Measurements from ENCODE around the gene RGS6. TPM values are rescaled to one million over a fixed set of nuclear protein-coding genes. Genes with fewer than 3 reads are reported as not detected.

The RGS6 gene
- total RNA-seq, 1 experiment from 2014 or later = not detected

DNA sequence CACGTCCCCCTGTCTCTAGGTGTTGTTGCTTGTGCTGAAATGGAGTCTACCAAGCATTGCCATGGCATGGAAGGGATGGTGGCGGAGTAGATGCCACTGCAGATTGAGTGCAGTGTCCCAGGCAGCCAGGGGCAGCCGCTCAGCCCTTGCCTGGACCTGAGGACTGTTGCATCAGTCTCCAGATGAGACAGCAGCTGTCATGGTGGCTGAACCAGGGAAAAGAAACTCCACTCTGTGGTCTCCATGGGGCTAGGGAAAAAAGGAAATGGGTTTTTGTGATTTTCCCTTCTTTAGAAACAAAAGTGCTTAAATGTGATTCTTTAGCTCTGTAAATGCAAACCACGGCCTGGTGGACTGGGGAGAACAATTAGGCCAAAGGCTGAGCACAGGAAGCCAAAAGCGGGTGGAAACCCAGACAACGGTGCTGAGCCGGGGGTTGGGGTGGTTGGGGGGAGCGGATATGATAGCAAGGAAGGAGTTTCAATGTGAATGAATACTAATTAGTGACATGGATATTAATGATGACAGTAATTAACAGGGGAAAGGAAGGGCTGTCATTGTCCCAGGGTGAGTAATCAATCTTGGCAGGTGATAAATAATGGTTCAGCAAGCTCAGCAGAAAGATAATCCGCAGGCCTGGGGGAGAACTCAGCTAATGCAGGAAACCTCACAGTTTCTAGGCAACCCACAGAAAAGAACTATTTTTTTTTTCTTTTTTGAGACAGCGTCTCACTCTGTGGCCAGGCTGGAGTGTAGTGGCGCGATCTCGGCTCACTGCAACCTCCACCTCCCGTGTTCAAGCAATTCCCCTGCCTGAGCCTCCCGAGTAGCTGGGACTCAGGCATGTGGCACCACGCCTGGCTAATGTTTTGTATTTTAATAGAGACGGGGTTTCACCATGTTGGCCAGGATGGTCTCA is 519.1 kb downstream of the RGS6 start:
- DNase-seq (ENCODE audit: low read depth) = peak; percentile 82

DNA sequence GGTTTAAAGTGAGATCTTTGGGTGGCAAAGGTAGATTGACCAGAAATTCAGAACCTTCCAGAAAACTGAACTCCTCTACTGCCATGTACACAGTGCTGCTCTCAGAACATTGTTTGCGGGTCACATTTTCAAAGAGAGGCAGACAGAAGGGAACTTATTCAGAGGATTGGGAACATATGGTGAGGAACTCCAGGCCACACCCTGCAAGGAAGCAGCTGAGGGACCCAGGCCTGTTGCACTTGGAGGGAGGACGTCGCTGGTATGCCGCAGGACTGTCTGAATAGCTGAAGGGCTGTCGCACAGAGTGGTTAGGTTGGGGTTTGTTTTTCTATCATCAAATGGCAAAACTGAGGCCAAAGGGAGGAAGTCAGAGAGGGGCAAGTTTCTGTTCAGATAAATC is 520.5 kb downstream of the RGS6 start:
- DNase-seq (ENCODE audit: low read depth) = no peak

GRCh38 chr14:72454388-72455160 is 522.3 kb downstream of the RGS6 start:
- no peak for DNase-seq (ENCODE audit: low read depth)

- DNase-seq (ENCODE audit: low read depth) = peak; percentile 90
Observed at GRCh38 chr14:72457641-72458040, 525.4 kb downstream of the RGS6 start.

GRCh38 chr14:72462056-72462455 is 529.8 kb downstream of the RGS6 start:
- no peak for DNase-seq (ENCODE audit: low read depth)

DNA sequence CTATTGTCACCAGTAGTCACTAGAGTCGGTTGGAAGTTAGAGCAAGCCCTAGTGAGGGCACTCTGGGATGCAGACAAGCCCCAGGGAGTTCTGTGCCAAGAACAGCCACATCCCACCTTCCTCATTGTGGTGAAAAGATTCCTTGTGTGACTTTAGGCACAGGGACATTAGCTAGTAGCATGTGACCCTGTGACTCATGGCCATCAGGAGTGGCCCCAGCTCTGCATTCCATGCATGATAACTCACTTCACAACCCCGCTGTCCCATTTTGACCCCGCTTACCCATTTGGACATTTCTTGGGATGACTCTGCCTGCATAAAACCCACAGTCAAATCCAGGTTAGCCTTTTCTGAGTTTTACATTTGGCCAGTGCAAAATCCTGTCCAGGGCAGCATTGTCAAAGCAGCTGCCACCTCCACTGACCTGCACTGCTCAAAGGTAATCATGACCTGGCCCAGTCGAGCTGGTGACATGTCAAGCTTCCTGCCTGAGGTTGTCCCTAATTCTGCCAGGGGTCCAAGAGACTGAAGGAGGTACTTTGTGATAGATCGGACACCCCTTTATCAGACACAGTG is 531.1 kb downstream of the RGS6 start:
- DNase-seq (ENCODE audit: low read depth) = peak; percentile 90

DNA sequence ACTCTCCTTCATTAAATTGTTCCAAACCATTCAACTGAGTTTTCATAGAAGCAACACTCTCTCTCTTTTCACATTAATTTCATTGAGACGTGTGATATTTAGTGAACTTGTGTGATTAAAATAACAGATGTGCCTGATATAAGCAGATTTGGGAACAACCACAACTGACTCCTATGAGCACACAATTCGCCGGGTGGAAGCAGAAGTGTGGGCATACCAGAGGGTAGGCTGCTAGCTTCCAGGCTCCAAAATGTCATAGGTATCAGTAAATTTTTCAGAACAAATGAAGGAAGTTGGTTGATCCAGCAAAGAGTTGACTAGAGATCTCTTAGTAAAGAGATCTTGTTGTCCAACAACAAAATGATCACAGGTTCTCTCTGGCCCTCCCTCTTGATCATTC is 532.0 kb downstream of the RGS6 start:
- no peak for DNase-seq (ENCODE audit: low read depth)

DNA sequence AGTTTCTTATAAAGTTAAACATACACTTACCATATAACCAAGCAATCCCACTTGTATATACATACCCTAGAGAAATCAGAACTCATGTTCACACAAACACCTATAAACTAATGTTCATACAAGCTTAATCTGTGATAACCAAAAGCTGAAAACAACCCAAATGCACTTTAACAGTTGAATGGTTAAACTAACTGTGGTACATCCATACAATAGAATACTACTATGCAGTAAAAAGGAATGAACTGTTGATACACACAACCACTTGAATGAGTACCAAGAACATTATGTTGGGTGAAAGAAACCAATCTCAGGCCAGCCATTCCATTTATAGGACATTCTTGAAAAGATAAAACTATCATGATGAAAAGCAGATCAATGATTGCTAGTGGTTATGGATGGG is 534.1 kb downstream of the RGS6 start:
- no peak for DNase-seq (ENCODE audit: low read depth)

GRCh38 chr14:72471346-72471745 is 539.1 kb downstream of the RGS6 start:
- DNase-seq (ENCODE audit: low read depth) = peak; percentile 67

GRCh38 chr14:72472845-72473244 is 540.6 kb downstream of the RGS6 start:
- DNase-seq (ENCODE audit: low read depth) = no peak

DNA sequence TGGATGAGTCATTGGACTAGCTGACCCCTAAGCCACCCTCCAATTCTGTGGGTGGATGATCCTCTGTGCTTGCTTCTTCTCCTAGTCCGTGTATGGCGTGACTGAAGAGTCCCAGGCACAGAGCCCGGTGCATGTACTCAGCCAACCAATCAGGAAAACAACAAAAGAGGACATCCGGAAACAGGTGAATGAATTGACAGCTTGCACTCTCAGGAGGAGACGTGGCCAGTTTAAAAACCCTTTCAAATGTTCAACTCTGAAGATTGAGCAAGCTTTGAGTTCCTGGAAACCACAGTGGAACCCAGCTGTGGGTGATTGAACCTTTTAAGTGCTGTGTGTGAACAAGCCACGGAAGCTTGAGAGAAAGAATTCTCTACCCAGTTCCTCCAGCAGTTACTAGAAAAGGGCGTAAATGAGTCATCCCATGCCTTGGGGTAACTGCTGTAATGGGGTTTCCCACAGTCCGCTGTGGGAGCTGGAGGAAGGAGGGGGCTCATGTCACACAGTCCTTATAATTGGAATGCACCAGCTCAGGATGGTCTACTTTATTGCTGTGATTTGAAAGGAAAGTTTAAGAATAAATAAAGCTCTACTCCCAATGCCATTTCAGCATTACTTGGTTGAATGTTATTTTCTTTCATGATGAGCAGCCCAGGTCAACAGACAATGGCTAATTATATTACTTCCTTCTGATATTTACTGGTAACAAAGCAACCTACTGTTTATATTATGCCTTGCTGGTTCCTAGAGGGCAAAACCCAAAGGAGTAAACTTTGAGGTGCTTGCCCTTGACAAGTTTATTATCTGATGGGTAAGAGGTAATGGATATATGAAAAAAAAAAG is 544.6 kb downstream of the RGS6 start:
- peak; percentile 95 for DNase-seq (ENCODE audit: low read depth)

- peak; percentile 18 for DNase-seq (ENCODE audit: low read depth)
Observed at GRCh38 chr14:72477578-72477977, 545.3 kb downstream of the RGS6 start.

- no peak for DNase-seq (ENCODE audit: low read depth)
Observed at GRCh38 chr14:72478471-72478893, 546.3 kb downstream of the RGS6 start.

- DNase-seq (ENCODE audit: low read depth) = peak; percentile 18
Observed at GRCh38 chr14:72479461-72479931, 547.3 kb downstream of the RGS6 start.

DNA sequence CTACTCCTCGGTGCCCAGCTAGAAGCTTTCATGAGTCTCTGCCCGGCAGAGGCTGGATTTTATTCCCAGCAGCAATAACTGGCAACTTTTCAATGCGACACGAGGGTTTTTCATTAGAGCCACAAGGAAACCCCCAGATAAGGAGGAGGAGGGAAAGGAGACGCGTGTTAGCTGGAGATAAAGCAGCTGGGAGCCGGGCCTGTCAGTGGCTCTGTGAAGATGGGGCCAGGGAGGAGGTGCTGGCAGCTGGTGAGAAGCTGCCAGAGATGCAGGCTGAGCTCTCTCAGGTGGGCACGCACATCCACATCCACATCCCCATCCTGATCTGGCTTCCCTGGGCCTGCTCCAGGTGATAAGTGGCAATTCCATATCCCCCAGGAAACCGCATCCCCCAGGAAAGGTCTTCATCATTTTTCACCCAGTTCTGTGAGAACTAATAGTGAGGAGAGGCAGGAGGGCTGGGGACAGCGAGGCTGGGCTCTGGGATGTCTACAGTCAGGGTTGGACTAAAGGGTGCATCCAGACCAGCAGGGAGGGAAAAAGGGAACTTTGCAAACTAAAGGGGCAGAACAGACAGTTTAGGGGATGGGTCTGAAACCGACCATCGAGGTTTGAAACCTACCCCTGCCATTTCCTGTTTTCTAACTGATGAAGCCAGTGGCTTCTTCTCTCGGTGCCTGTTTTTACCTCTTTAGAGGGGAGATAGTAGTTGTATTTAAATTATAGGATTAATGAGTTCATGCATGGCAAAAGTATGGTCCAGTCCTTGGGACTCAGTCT is 548.4 kb downstream of the RGS6 start:
- no peak for DNase-seq (ENCODE audit: low read depth)

DNA sequence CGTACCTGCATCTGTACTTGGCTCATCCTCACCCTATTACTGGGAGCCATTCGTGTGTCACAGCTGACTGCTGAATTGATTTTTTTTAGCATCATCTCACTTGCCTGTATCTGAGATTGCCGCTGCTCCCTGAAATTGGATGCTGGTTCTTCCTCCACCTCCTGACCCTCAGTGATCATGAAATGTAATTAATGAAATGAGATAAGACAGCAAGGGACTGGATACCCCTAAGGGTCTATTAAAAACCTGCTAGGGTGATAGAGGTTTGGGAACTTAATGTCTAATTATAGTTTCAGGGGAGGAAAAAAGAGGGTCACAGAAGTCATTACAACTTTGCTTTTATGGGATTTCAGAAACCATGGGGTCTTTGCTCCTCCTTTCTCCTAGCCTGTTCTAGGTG is 551.1 kb downstream of the RGS6 start:
- DNase-seq (ENCODE audit: low read depth) = no peak

DNA sequence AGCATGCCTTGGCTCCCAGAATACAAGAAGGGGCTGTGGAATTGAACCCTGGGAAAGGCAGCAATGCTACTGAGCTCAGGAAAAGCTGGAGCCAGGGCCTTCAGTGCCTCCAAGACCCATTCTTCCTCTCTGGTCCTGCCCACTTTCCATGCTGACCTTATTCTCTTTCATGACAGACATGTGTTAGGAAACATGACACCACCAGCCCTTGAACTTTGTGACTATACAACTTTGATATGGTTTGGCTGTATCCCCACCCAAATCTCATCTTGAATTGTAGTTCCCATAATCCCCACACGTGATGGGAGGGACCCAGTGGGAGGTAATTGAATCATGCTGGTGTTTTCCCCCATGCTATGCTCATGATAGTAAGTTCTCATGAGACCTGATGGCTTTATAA is 553.5 kb downstream of the RGS6 start:
- no peak for DNase-seq (ENCODE audit: low read depth)

DNA sequence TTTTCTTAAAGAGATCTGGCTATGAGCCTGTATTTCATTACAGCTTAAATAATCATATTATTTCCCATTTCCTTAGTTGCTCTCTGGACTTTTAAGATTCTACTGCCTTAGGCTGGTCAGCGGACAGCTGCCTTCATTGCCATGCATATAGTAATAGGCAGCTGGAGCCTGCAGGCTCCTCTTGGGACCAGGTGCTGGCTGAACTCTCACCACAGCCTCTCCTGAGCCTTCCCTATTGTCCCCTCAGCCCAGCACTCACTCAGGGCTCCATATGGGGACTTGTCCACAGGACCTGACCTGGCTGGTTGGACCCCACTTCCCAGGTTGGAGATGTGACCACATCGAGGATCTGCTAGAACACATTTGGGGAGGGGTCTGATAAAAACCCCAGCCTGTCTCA is 556.3 kb downstream of the RGS6 start:
- DNase-seq (ENCODE audit: low read depth) = no peak

- no peak for DNase-seq (ENCODE audit: low read depth)
Observed at GRCh38 chr14:72492196-72492595, 560.0 kb downstream of the RGS6 start.

- peak; percentile 49 for DNase-seq (ENCODE audit: low read depth)
Observed at GRCh38 chr14:72495668-72496067, 563.4 kb downstream of the RGS6 start.

GRCh38 chr14:72498646-72499045 is 566.4 kb downstream of the RGS6 start:
- DNase-seq (ENCODE audit: low read depth) = no peak
